ENCODE measurements around the gene SOAT2.

- TF ChIP-seq CTCF (IDR thresholded peaks at IDR 0.05): no peak
- no peak for TF ChIP-seq POLR2AphosphoS5 (IDR thresholded peaks at IDR 0.05)
- TF ChIP-seq POLR2A (IDR thresholded peaks at IDR 0.05): no peak
- no peak for TF ChIP-seq EP300 (IDR thresholded peaks at IDR 0.05; ENCODE audit: low read depth)
These were observed 12.8 kb downstream of the SOAT2 start for GRCh38 chr12:53115891-53116648.

Measured in transverse colon (tissue), 4 donors.